Activated naive CD8-positive, alpha-beta T cell treated with anti-CD3 and anti-CD28 coated beads for 36 hours (primary cell): Measurements from ENCODE around the gene FXYD6. TPM values are rescaled to one million over a fixed set of nuclear protein-coding genes. Genes with fewer than 3 reads are reported as not detected.

Experiments
- DNase-seq: peaks from one replicate; pipeline ENCODE4 v3.0.0; 2021
- H3K27ac Mint-ChIP-seq: one replicate; pipeline ENCODE4 v1.8.0; 2022; ENCODE audit warnings: mild to moderate bottlenecking, moderate library complexity, mixed read lengths
- H3K27me3 Mint-ChIP-seq: one replicate; pipeline ENCODE4 v1.8.0; 2022; ENCODE audit warnings: mild to moderate bottlenecking, mixed read lengths
- H3K36me3 Mint-ChIP-seq: one replicate; pipeline ENCODE4 v1.8.0; 2021; ENCODE audit warnings: mild to moderate bottlenecking, mixed read lengths
- H3K4me1 Mint-ChIP-seq: one replicate; pipeline ENCODE4 v1.8.0; 2021; ENCODE audit warnings: mixed read lengths
- H3K4me3 Mint-ChIP-seq: one replicate; pipeline ENCODE4 v1.8.0; 2022; ENCODE audit warnings: mild to moderate bottlenecking, moderate library complexity, mixed read lengths
- H3K9me3 Mint-ChIP-seq: one replicate; pipeline ENCODE4 v1.8.0; 2022; ENCODE audit warnings: mixed read lengths
- total RNA-seq, 2 experiments: library from RNA; stranded (reverse); gene quantifications; one replicate each; pipeline ENCODE4 v1.2.3, GENCODE V29; 2021

Gene FXYD6
- total RNA-seq, 2 experiments from 2014 or later = 0.18 TPM; not detected in 1

- DNase-seq = no peak
- Mint-ChIP-seq H3K36me3 (no peaks in the 10 kb centered on the region), H3K4me1 (peaks cover 2% of the 10 kb centered on the region), H3K27ac (no peak overlapping the region), H3K9me3 (no peaks in the 10 kb centered on the region), H3K27me3 (peaks cover 23% of the 10 kb centered on the region), H3K4me3 (no peak overlapping the region)
These were observed 6.0 kb upstream of the FXYD6 start for GRCh38 chr11:117882311-117882905.

- Mint-ChIP-seq H3K27me3 (peaks cover 33% of the 10 kb centered on the region), H3K27ac (no peak overlapping the region), H3K36me3 (no peaks in the 10 kb centered on the region), H3K9me3 (no peaks in the 10 kb centered on the region), H3K4me3 (no peak overlapping the region), H3K4me1 (peaks cover 8% of the 10 kb centered on the region)
- no peak for DNase-seq
These were observed 4.8 kb upstream of the FXYD6 start for GRCh38 chr11:117881217-117881616.

- DNase-seq = no peak
- Mint-ChIP-seq H3K27me3 (peaks cover 47% of the 10 kb centered on the region), H3K4me1 (peaks cover 18% of the 10 kb centered on the region), H3K4me3 (no peak overlapping the region), H3K9me3 (no peaks in the 10 kb centered on the region), H3K36me3 (no peaks in the 10 kb centered on the region), H3K27ac (no peak overlapping the region)
These were observed 3.3 kb upstream of the FXYD6 start for GRCh38 chr11:117879516-117880480.

GRCh38 chr11:117878939-117879475 lies 2.5 kb upstream of the FXYD6 start:
- DNase-seq = no peak
- Mint-ChIP-seq H3K9me3 (no peaks in the 10 kb centered on the region), H3K36me3 (no peaks in the 10 kb centered on the region), H3K4me3 (no peak overlapping the region), H3K4me1 (peaks cover 18% of the 10 kb centered on the region), H3K27me3 (peaks cover 55% of the 10 kb centered on the region), H3K27ac (no peak overlapping the region)

- peaks cover 18% of the 10 kb centered on the region for H3K4me1 Mint-ChIP-seq
- H3K27ac Mint-ChIP-seq = no peak overlapping the region
- H3K4me3 Mint-ChIP-seq = no peak overlapping the region
- no peaks in the 10 kb centered on the region for H3K9me3 Mint-ChIP-seq
- no peak for DNase-seq
- H3K36me3 Mint-ChIP-seq = no peaks in the 10 kb centered on the region
- peaks cover 61% of the 10 kb centered on the region for H3K27me3 Mint-ChIP-seq
These were observed 2.0 kb upstream of the FXYD6 start for GRCh38 chr11:117878314-117878938.

GRCh38 chr11:117877120-117877784 lies 794 bp upstream of the FXYD6 start:
- Mint-ChIP-seq H3K4me1 (peaks cover 23% of the 10 kb centered on the region), H3K4me3 (peak overlapping the region; percentile 68), H3K36me3 (no peaks in the 10 kb centered on the region), H3K27me3 (peaks cover 57% of the 10 kb centered on the region), H3K27ac (no peak overlapping the region), H3K9me3 (no peaks in the 10 kb centered on the region)
- no peak for DNase-seq

- no peaks in the 10 kb centered on the region for H3K9me3 Mint-ChIP-seq
- H3K4me3 Mint-ChIP-seq = peak overlapping the region; percentile 81
- no peaks in the 10 kb centered on the region for H3K36me3 Mint-ChIP-seq
- no peak for DNase-seq
- peaks cover 23% of the 10 kb centered on the region for H3K4me1 Mint-ChIP-seq
- peaks cover 57% of the 10 kb centered on the region for H3K27me3 Mint-ChIP-seq
- H3K27ac Mint-ChIP-seq = peak overlapping the region; percentile 7
These were observed 458 bp downstream of the FXYD6 start for GRCh38 chr11:117876059-117876340.

- H3K4me3 Mint-ChIP-seq = peak overlapping the region; percentile 81
- peaks cover 57% of the 10 kb centered on the region for H3K27me3 Mint-ChIP-seq
- no peaks in the 10 kb centered on the region for H3K9me3 Mint-ChIP-seq
- DNase-seq = peak; percentile 18
- no peaks in the 10 kb centered on the region for H3K36me3 Mint-ChIP-seq
- peaks cover 23% of the 10 kb centered on the region for H3K4me1 Mint-ChIP-seq
- H3K27ac Mint-ChIP-seq = no peak overlapping the region
These were observed 938 bp downstream of the FXYD6 start for GRCh38 chr11:117875382-117876058.

GRCh38 chr11:117874910-117875381 lies 1.5 kb downstream of the FXYD6 start:
- peaks cover 23% of the 10 kb centered on the region for H3K4me1 Mint-ChIP-seq
- H3K27ac Mint-ChIP-seq = no peak overlapping the region
- no peaks in the 10 kb centered on the region for H3K9me3 Mint-ChIP-seq
- H3K27me3 Mint-ChIP-seq = peaks cover 56% of the 10 kb centered on the region
- H3K4me3 Mint-ChIP-seq = peak overlapping the region; percentile 81
- DNase-seq = no peak
- no peaks in the 10 kb centered on the region for H3K36me3 Mint-ChIP-seq

- H3K4me1 Mint-ChIP-seq = peaks cover 23% of the 10 kb centered on the region
- no peaks in the 10 kb centered on the region for H3K9me3 Mint-ChIP-seq
- H3K27me3 Mint-ChIP-seq = peaks cover 53% of the 10 kb centered on the region
- no peak for DNase-seq
- no peak overlapping the region for H3K27ac Mint-ChIP-seq
- H3K36me3 Mint-ChIP-seq = no peaks in the 10 kb centered on the region
- H3K4me3 Mint-ChIP-seq = no peak overlapping the region
These were observed 2.1 kb downstream of the FXYD6 start for GRCh38 chr11:117874253-117874909.

- H3K4me3 Mint-ChIP-seq = no peak overlapping the region
- peaks cover 23% of the 10 kb centered on the region for H3K4me1 Mint-ChIP-seq
- H3K27me3 Mint-ChIP-seq = peaks cover 50% of the 10 kb centered on the region
- no peaks in the 10 kb centered on the region for H3K9me3 Mint-ChIP-seq
- no peak for DNase-seq
- no peaks in the 10 kb centered on the region for H3K36me3 Mint-ChIP-seq
- no peak overlapping the region for H3K27ac Mint-ChIP-seq
These were observed 2.7 kb downstream of the FXYD6 start for GRCh38 chr11:117873828-117874125.

- Mint-ChIP-seq H3K36me3 (no peaks in the 10 kb centered on the region), H3K4me3 (no peak overlapping the region)
These were observed 3.3 kb downstream of the FXYD6 start for GRCh38 chr11:117872975-117873827.

GRCh38 chr11:117872420-117872961 lies 4.0 kb downstream of the FXYD6 start:
- peaks cover 38% of the 10 kb centered on the region for H3K27me3 Mint-ChIP-seq
- DNase-seq = no peak
- H3K4me3 Mint-ChIP-seq = no peak overlapping the region
- H3K36me3 Mint-ChIP-seq = no peaks in the 10 kb centered on the region
- no peaks in the 10 kb centered on the region for H3K9me3 Mint-ChIP-seq
- H3K4me1 Mint-ChIP-seq = peaks cover 23% of the 10 kb centered on the region
- no peak overlapping the region for H3K27ac Mint-ChIP-seq

More at GRCh38 chr11:117872975-117873827, 3.3 kb downstream of the FXYD6 start:
- no peak for DNase-seq
- peaks cover 45% of the 10 kb centered on the region for H3K27me3 Mint-ChIP-seq
- H3K4me1 Mint-ChIP-seq = peaks cover 23% of the 10 kb centered on the region
- H3K27ac Mint-ChIP-seq = no peak overlapping the region
- H3K9me3 Mint-ChIP-seq = no peaks in the 10 kb centered on the region
